ENCODE measurements around the gene RTN4IP1.
"Not testable (repeated sequence)": the region's sequence is repeated elsewhere in the genome, so short reads cannot be mapped to it uniquely, and the experiment has no call there.

Gene RTN4IP1

GRCh38 chr6:106581468-106581867 lies 47.8 kb downstream of the RTN4IP1 start:
- DNase-seq (ENCODE audit: low spot score) = no peak

GRCh38 chr6:106579281-106579680 lies 50.0 kb downstream of the RTN4IP1 start:
- no peak for DNase-seq (ENCODE audit: low spot score)

GRCh38 chr6:106574741-106575458 lies 54.4 kb downstream of the RTN4IP1 start:
- peak; percentile 55 for DNase-seq (ENCODE audit: low spot score)

- DNase-seq (ENCODE audit: low spot score) = no peak
Measured at GRCh38 chr6:106572875-106573585, 56.3 kb downstream of the RTN4IP1 start.

- no peak for DNase-seq (ENCODE audit: low spot score)
Measured at GRCh38 chr6:106572436-106572835, 56.9 kb downstream of the RTN4IP1 start.

- DNase-seq (ENCODE audit: low spot score) = no peak
Measured at GRCh38 chr6:106569428-106569827, 59.9 kb downstream of the RTN4IP1 start.

GRCh38 chr6:106568530-106568929 lies 60.8 kb downstream of the RTN4IP1 start:
- no peak for DNase-seq (ENCODE audit: low spot score)

- DNase-seq (ENCODE audit: low spot score) = no peak
Measured at GRCh38 chr6:106564476-106564875, 64.8 kb downstream of the RTN4IP1 start.

GRCh38 chr6:106563614-106564013 lies 65.7 kb downstream of the RTN4IP1 start:
- DNase-seq (ENCODE audit: low spot score) = no peak

GRCh38 chr6:106561686-106562405 lies 67.5 kb downstream of the RTN4IP1 start:
- no peak for DNase-seq (ENCODE audit: low spot score)

- DNase-seq (ENCODE audit: low spot score) = no peak
Measured at GRCh38 chr6:106560996-106561685, 68.2 kb downstream of the RTN4IP1 start.

GRCh38 chr6:106559659-106560058 lies 69.6 kb downstream of the RTN4IP1 start:
- DNase-seq (ENCODE audit: low spot score) = not testable (repeated sequence)

- DNase-seq (ENCODE audit: low spot score) = no peak
Measured at GRCh38 chr6:106558364-106558763, 70.9 kb downstream of the RTN4IP1 start.

GRCh38 chr6:106557837-106558236 lies 71.5 kb downstream of the RTN4IP1 start:
- no peak for DNase-seq (ENCODE audit: low spot score)

GRCh38 chr6:106556368-106556960 lies 72.8 kb downstream of the RTN4IP1 start:
- DNase-seq (ENCODE audit: low spot score) = peak; percentile 27

- no peak for DNase-seq (ENCODE audit: low spot score)
Measured at GRCh38 chr6:106555767-106556166, 73.5 kb downstream of the RTN4IP1 start.

GRCh38 chr6:106553440-106553839 lies 75.9 kb downstream of the RTN4IP1 start:
- DNase-seq (ENCODE audit: low spot score) = no peak

- DNase-seq (ENCODE audit: low spot score) = no peak
Measured at GRCh38 chr6:106551155-106551554, 78.1 kb downstream of the RTN4IP1 start.

GRCh38 chr6:106549521-106549920 lies 79.8 kb downstream of the RTN4IP1 start:
- DNase-seq (ENCODE audit: low spot score) = no peak

GRCh38 chr6:106548926-106549455 lies 80.3 kb downstream of the RTN4IP1 start:
- not testable (repeated sequence) for DNase-seq (ENCODE audit: low spot score)

- DNase-seq (ENCODE audit: low spot score) = no peak
Measured at GRCh38 chr6:106547601-106548453, 81.5 kb downstream of the RTN4IP1 start.

Measured in Ammon's horn (tissue), 1 donor.